ENCODE measurements around the gene STK10.

The STK10 gene

DNA sequence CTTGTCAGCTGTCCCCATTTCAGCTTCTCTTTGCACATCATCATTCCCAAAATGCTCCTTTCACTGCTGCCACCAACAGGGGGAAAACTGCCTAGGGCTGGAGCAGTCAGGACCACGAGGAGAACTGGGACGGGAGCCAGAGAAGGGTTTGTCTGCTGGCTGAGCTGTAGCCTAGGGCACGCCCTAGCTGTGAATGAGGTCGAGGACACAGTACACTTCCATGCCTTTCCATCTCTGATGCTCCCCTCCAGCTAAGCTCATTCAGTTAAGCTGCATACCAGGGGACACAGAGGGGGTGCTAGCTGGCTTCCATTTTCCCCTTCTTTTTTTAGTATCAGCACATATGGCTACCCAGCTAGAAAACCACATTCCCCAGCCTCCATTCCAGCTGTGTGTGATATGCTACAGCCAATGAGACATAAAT lies 64.7 kb downstream of the STK10 start:
- Histone ChIP-seq H3K27ac (ENCODE audit: low read depth, low read length) (no peak overlapping the region), H3K27me3 (ENCODE audit: control insufficient read depth, insufficient read depth, low read length) (no peaks in the 10 kb centered on the region), H3K4me1 (ENCODE audit: control insufficient read depth, insufficient read depth, low read length) (no peaks in the 10 kb centered on the region), H3K4me3 (ENCODE audit: low read length) (no peak overlapping the region), H3K9ac (ENCODE audit: low read length) (no peak overlapping the region), H3K36me3 (ENCODE audit: control insufficient read depth, insufficient read depth, low read length) (peaks cover 2% of the 10 kb centered on the region)

DNA sequence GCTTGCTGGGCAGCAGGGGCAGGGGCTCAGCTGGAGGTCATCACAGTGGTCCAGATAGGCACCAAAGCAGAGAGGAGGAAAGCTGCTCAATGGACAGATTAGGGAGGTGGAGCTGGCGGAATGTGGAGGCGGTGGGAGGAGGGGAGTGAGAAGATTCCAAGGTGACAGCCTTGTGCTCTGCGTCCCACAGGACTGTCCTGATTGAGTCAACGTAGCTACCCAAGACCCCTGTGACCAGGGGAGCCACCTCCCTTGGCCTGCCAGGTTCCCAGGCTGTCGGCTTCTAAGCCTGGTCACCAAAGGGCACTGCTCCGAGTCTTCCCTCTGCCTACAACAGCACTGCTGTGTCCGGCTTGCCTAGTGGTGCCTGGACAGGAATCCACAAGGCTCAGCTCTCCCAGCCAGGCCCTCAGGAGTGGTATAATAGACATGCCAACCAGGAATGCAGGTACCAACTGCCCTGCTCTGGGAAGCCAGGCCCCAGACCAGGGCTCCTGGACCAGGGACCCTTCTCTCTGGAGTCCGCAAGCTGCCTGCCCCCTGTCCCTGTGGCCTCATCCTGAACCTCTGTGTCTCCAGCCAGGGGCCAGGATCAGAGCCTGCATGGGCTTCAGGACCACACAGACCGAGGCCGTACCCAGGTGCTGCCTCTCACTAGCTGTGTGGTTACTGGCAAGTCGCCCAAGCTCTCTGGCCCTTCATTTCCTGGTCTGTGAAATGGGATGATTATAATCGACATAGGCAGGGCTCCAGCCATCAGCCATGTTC lies 67.9 kb downstream of the STK10 start:
- no peaks in the 10 kb centered on the region for H3K4me1 ChIP-seq (ENCODE audit: control insufficient read depth, insufficient read depth, low read length)
- H3K27me3 ChIP-seq (ENCODE audit: control insufficient read depth, insufficient read depth, low read length): no peaks in the 10 kb centered on the region
- H3K36me3 ChIP-seq (ENCODE audit: control insufficient read depth, insufficient read depth, low read length): no peaks in the 10 kb centered on the region
- H3K4me3 ChIP-seq (ENCODE audit: low read length): no peak overlapping the region
- no peak overlapping the region for H3K9ac ChIP-seq (ENCODE audit: low read length)
- no peak overlapping the region for H3K27ac ChIP-seq (ENCODE audit: low read depth, low read length)

DNA sequence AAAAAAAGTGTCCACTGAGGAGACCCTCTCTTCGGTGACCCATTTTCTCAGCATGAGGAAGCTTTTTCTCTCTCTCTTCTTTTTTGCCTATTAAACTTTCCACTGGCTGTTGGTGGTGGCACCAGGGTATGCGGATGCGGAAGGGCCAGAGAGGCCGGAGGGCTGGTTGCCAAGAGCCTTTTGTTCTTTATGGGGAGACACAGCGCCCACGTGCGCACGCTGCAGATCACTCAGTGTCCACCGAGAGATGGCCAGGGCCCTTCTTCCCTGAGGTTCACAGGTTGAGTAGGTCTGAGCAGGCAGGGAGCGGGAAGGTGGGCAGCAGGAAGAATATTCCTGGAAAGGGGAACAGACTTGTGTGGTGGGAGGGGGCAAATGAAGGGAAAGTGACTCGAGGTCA lies 69.1 kb downstream of the STK10 start:
- Histone ChIP-seq H3K4me1 (ENCODE audit: control insufficient read depth, insufficient read depth, low read length) (no peaks in the 10 kb centered on the region), H3K36me3 (ENCODE audit: control insufficient read depth, insufficient read depth, low read length) (no peaks in the 10 kb centered on the region), H3K27ac (ENCODE audit: low read depth, low read length) (no peak overlapping the region), H3K4me3 (ENCODE audit: low read length) (no peak overlapping the region), H3K27me3 (ENCODE audit: control insufficient read depth, insufficient read depth, low read length) (no peaks in the 10 kb centered on the region), H3K9ac (ENCODE audit: low read length) (no peak overlapping the region)

DNA sequence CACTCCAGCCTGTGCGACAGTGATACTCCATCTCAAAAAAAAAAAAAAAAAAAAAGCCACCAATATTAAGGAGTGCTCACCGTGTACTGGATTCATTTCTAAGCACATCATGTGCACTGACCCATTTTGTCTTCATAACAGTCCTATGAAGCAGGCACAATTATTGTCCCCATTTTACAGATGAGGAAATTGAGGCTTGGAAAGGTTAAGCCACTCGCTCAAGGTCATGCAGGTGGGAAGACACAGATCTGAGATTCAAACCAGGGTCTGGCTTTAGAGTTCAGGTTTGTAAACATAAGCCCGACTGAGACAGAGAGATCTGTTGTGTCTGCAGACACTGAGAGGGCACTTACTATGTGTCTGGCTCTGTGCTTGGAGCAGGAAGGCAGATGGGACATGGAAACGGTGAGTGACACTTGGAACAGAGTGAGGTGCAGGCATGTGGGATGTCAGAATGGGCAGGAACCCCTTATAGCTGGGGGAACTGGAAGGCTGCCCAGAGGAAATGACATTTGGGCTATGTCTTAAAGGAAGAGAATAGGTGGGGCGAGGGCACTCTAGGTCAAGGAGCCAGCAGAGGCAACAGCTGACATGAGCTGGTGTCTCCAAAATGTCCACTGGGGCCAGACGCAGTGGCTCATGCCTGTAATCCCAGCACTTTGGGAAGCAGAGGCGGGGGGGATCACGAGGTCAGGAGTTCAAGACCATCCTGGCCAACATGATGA lies 69.9 kb downstream of the STK10 start:
- Histone ChIP-seq H3K4me1 (ENCODE audit: control insufficient read depth, insufficient read depth, low read length) (no peaks in the 10 kb centered on the region), H3K27me3 (ENCODE audit: control insufficient read depth, insufficient read depth, low read length) (no peaks in the 10 kb centered on the region), H3K36me3 (ENCODE audit: control insufficient read depth, insufficient read depth, low read length) (no peaks in the 10 kb centered on the region), H3K9ac (ENCODE audit: low read length) (no peak overlapping the region), H3K4me3 (ENCODE audit: low read length) (no peak overlapping the region), H3K27ac (ENCODE audit: low read depth, low read length) (no peak overlapping the region)

DNA sequence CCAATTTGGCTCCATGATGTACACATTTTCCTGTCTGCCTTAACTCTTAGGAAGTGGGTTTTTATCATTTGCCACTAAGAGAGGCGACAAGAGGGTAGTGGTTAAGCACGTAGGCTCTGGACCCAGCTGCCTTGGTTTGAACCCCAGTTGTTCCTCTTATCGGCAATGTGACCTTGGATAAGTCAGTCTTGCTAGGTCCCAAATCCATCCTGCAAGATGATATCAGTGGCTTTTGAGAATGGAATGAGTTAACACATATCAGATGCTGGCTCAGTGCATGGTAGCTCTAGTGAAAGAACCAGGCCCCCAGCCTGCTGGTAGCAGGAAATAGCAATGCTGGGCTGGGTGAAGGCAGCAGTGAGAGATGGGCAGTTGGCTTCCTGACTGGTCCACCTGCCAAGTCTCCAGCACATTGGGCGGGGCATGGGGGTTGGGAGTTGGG lies 72.5 kb downstream of the STK10 start:
- Histone ChIP-seq H3K36me3 (ENCODE audit: control insufficient read depth, insufficient read depth, low read length) (no peaks in the 10 kb centered on the region), H3K4me3 (ENCODE audit: low read length) (no peak overlapping the region), H3K4me1 (ENCODE audit: control insufficient read depth, insufficient read depth, low read length) (peaks cover 14% of the 10 kb centered on the region), H3K9ac (ENCODE audit: low read length) (no peak overlapping the region), H3K27ac (ENCODE audit: low read depth, low read length) (no peak overlapping the region), H3K27me3 (ENCODE audit: control insufficient read depth, insufficient read depth, low read length) (no peaks in the 10 kb centered on the region)

DNA sequence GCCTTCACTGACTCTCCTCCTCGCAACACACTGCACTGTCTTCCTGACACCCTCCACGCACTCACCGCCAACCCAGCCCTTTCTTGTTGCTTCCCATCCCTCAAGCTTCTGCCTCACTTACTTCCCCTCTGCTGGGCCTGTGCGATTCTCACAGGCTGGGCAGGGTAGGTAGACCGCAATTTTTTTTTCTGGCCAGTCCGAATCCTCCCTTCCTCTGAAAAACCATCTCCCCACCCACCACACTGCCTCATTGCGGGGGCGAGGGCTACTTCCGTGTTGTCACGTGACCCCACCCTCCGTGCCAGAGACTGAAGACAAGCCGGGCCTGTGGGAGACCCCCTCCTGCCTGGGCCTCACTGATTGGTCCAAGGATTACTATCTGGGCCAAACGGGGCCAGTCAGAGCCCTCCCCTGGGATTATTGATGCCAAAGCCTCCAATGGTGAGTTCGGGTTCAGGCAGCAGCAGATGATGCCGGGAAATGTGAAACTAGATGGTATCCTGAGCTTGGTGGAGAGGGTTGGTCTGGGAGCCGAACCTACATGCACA lies 73.1 kb downstream of the STK10 start:
- Histone ChIP-seq H3K36me3 (ENCODE audit: control insufficient read depth, insufficient read depth, low read length) (no peaks in the 10 kb centered on the region), H3K4me3 (ENCODE audit: low read length) (no peak overlapping the region), H3K27ac (ENCODE audit: low read depth, low read length) (no peak overlapping the region), H3K9ac (ENCODE audit: low read length) (no peak overlapping the region), H3K27me3 (ENCODE audit: control insufficient read depth, insufficient read depth, low read length) (no peaks in the 10 kb centered on the region), H3K4me1 (ENCODE audit: control insufficient read depth, insufficient read depth, low read length) (peaks cover 16% of the 10 kb centered on the region)

DNA sequence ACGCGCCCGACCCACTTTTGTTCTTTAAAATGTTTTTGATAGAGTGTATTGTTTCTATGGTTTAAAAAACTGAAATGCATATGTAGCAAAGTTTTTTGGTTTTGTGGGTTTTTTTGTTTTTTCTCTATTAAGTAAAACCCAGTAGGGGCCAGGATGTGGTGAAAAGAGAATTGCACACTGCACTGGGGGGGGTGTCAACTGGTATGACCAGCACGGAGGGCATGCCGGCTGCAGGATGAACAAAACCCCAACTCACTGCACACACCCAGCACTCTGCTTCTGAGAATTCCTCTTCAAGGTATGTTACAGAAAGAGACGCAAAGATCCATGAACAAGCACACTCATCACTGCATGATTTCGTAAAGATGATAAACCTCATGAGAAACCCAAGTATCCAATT lies 75.0 kb downstream of the STK10 start:
- H3K27ac ChIP-seq (ENCODE audit: low read depth, low read length): no peak overlapping the region
- peaks cover 16% of the 10 kb centered on the region for H3K4me1 ChIP-seq (ENCODE audit: control insufficient read depth, insufficient read depth, low read length)
- H3K27me3 ChIP-seq (ENCODE audit: control insufficient read depth, insufficient read depth, low read length): no peaks in the 10 kb centered on the region
- no peak overlapping the region for H3K4me3 ChIP-seq (ENCODE audit: low read length)
- no peak overlapping the region for H3K9ac ChIP-seq (ENCODE audit: low read length)
- no peaks in the 10 kb centered on the region for H3K36me3 ChIP-seq (ENCODE audit: control insufficient read depth, insufficient read depth, low read length)

DNA sequence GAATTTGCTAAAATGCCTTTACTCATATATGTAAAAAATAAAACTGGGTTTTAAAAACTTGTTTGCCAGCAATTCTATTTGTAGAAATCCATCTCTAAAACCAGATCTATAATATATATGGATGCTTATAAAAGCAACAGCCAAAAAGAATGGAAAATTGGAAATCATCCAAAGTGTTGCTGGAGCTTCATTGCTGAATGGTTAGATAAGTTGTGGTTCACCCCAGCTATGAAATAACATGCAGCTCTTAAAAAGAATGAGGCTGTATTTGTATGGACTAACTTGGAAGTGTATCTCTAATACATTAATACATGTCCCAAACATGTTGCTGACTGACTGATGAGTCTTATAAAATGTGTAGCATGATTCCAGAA lies 76.2 kb downstream of the STK10 start:
- peak overlapping the region; percentile 85 for H3K27ac ChIP-seq (ENCODE audit: low read depth, low read length)
- H3K36me3 ChIP-seq (ENCODE audit: control insufficient read depth, insufficient read depth, low read length): no peaks in the 10 kb centered on the region
- no peak overlapping the region for H3K4me3 ChIP-seq (ENCODE audit: low read length)
- H3K27me3 ChIP-seq (ENCODE audit: control insufficient read depth, insufficient read depth, low read length): no peaks in the 10 kb centered on the region
- no peak overlapping the region for H3K9ac ChIP-seq (ENCODE audit: low read length)
- peaks cover 23% of the 10 kb centered on the region for H3K4me1 ChIP-seq (ENCODE audit: control insufficient read depth, insufficient read depth, low read length)

DNA sequence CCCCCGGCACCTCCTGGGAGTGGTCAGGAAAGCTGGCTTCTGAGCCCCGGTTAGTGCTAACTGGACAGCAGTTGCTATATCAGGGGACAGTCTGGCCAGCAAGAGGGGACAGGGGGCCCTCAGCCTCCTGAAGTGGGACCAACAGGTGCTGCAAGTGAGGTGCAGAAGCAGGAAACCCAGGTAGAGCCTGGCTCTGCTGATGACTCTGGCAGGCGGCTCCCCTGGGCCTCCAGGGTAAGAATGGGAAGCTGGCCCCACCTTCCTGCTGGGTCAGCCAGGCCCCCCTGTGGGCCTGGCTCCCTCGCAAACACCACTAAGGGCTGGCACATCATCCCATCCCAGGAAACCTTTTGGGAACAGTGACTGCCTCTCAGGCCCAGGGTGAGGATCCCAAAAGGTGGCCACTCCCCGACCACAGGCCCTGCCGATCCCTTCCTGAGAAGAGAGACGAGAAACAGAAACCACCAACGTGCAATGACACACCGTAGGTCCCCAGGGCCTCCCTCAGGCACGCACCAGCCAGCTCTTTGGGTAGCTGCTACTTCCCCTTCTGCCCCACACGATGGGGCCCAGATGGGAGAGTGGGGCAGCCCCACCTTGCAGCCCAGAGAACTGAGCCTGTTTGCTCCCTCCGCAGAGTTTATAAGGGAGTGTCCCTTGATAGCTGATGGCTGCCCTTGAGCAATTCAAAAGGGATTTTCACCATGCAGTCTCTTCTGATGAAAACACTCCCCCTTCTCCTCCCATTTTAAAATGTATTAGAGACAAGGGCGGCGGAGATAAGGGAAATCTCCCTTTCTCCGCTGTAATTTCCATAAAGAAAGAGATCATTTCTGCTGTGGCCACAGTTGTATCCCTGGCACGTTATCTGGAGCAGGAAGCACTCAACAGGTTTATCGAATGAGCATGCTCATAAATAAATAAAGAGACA lies 76.8 kb downstream of the STK10 start:
- peak overlapping the region; percentile 85 for H3K27ac ChIP-seq (ENCODE audit: low read depth, low read length)
- no peaks in the 10 kb centered on the region for H3K36me3 ChIP-seq (ENCODE audit: control insufficient read depth, insufficient read depth, low read length)
- peak overlapping the region; percentile 55 for H3K4me3 ChIP-seq (ENCODE audit: low read length)
- H3K9ac ChIP-seq (ENCODE audit: low read length): no peak overlapping the region
- no peaks in the 10 kb centered on the region for H3K27me3 ChIP-seq (ENCODE audit: control insufficient read depth, insufficient read depth, low read length)
- H3K4me1 ChIP-seq (ENCODE audit: control insufficient read depth, insufficient read depth, low read length): peaks cover 23% of the 10 kb centered on the region

DNA sequence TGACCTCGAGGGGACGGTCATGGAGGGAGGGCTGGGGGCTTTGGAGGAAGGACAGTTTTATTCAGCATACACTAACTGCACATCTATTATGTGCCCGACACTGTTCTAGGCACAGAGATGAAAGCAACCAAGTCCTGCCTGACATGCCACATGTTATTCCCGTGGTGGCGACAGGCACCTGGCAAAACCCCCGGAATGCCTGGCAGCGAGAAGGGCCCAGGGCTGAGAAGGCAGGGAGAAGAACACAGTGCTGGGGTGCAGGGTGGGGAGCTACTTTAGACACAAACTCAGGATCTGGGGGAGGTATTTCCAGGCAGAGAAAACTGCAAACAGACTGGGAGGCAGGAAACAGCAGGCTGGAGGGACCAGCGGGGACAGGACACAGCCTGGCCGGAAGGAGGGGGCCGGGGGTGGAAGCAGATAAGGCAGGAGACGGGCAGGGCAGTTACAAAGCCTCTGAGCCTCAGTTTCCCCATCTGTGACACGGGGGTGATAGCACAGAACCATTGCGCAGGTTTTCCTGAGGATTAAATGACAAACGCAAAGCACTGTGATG lies 77.7 kb downstream of the STK10 start:
- Histone ChIP-seq H3K36me3 (ENCODE audit: control insufficient read depth, insufficient read depth, low read length) (peaks cover 2% of the 10 kb centered on the region), H3K27ac (ENCODE audit: low read depth, low read length) (peak overlapping the region; percentile 85), H3K27me3 (ENCODE audit: control insufficient read depth, insufficient read depth, low read length) (no peaks in the 10 kb centered on the region), H3K4me1 (ENCODE audit: control insufficient read depth, insufficient read depth, low read length) (peaks cover 23% of the 10 kb centered on the region), H3K4me3 (ENCODE audit: low read length) (peak overlapping the region; percentile 55), H3K9ac (ENCODE audit: low read length) (no peak overlapping the region)

DNA sequence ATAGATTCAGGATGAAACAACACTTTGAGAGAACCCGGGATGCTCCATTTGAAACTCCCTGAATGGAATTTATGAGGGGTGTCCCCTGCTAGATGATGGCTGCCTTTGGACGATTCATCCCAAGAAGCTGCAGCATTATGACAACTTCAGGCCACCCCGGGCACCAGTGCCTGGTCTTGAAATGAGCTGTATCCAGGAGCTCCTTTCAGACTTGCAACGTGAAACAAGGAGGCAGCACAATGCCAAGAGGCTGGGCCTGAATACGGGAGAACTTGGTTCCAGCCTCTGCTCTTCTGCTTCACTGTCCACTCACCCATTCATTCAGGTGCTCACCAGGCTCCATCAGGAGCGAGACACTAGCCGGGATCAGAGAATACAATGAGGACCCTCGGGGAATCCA lies 78.3 kb downstream of the STK10 start:
- no peak overlapping the region for H3K27ac ChIP-seq (ENCODE audit: low read depth, low read length)
- no peak overlapping the region for H3K9ac ChIP-seq (ENCODE audit: low read length)
- no peak overlapping the region for H3K4me3 ChIP-seq (ENCODE audit: low read length)
- H3K27me3 ChIP-seq (ENCODE audit: control insufficient read depth, insufficient read depth, low read length): no peaks in the 10 kb centered on the region
- peaks cover 4% of the 10 kb centered on the region for H3K36me3 ChIP-seq (ENCODE audit: control insufficient read depth, insufficient read depth, low read length)
- H3K4me1 ChIP-seq (ENCODE audit: control insufficient read depth, insufficient read depth, low read length): peaks cover 23% of the 10 kb centered on the region

DNA sequence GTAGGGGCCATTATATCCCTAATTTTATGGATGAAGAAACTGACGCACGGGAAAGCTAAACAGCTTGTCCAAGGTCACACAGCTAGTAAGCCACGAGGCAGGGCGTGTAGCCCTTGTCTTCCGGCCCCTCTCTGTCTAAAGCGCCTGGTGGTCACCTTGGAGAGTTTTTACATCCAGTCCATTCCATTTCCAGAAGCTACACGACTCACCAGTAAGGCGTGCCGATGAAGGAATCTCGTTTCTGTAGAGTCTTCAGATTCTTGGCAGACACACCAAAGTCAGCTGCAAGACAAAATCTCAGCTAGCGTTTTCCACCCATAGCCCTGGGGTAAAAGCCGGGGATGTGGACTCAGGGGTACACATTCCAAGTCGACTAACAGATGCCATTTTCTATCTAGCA lies 80.5 kb downstream of the STK10 start:
- peak overlapping the region; percentile 63 for H3K4me3 ChIP-seq (ENCODE audit: low read length)
- H3K9ac ChIP-seq (ENCODE audit: low read length): no peak overlapping the region
- peaks cover 29% of the 10 kb centered on the region for H3K4me1 ChIP-seq (ENCODE audit: control insufficient read depth, insufficient read depth, low read length)
- H3K27ac ChIP-seq (ENCODE audit: low read depth, low read length): peak overlapping the region; percentile 17
- no peaks in the 10 kb centered on the region for H3K27me3 ChIP-seq (ENCODE audit: control insufficient read depth, insufficient read depth, low read length)
- H3K36me3 ChIP-seq (ENCODE audit: control insufficient read depth, insufficient read depth, low read length): peaks cover 4% of the 10 kb centered on the region

All from rectal smooth muscle tissue (tissue), 1 donor.